SK-N-SH treated with all-trans-retinoic acid at 6 μM for 48 hours (cell line): ENCODE results near the gene INPP4B.

Source experiments
- BACH2 ChIP-seq: fragments of 250-450 bp; sonication (Bioruptor Pico); IDR thresholded peaks from 2 replicates; pipeline ENCODE4 v1.9.0; 2021; ENCODE audit warnings: mild to moderate bottlenecking, borderline replicate concordance
- CSDC2 ChIP-seq: fragments of 250-450 bp; sonication (Bioruptor Pico); IDR thresholded peaks from 2 replicates; pipeline ENCODE4 v1.5.0; 2020; ENCODE audit warnings: mild to moderate bottlenecking, moderate library complexity
- OSR1 ChIP-seq: fragments of 250-450 bp; sonication (Bioruptor Pico); IDR thresholded peaks from 2 replicates; pipeline ENCODE4 v1.8.0; 2022; ENCODE audit warnings: moderate library complexity, mild to moderate bottlenecking, inconsistent platforms
- RARB ChIP-seq: fragments of 250-450 bp; sonication (Bioruptor Pico); IDR thresholded peaks from 2 replicates; pipeline ENCODE4 v1.8.0; 2021; ENCODE audit warnings: mild to moderate bottlenecking, moderate library complexity

DNA sequence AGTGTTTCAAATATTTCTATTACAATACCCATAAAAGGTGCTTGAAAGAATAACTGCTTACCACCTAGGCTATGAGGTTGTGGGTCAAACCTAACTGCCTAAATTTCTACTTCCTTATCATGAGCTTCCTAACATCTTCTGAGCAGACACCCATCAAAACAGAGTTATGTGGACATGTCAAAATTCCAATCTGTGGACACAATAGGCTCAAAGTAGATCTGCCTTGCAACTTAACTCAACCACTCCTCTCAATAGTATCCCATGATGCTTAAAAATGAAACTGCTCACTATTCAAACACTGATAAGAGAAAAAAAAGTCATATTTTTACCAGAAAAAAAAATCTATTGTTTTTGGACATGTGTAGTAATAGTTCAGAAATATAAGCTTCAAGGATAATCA lies 462.7 kb downstream of the INPP4B start:
- no peak for TF ChIP-seq RARB (CRISPR knock-in tag)
- TF ChIP-seq OSR1 = no peak
- no peak for TF ChIP-seq BACH2
- no peak for TF ChIP-seq CSDC2
